HepG2 (cell line): Measurements from ENCODE around the gene RMI2. TPM values are rescaled to one million over a fixed set of nuclear protein-coding genes. Genes with fewer than 3 reads are reported as not detected.

Experiments used
- ATF4 ChIP-seq, 2 experiments: fragments of 450-650 bp in 1 of 2; sonication (generic) in 1 of 2; formaldehyde crosslinking; IDR thresholded peaks; 2 replicates each; pipeline versions ENCODE4 v1.5.0 to v1.8.0; 2020 to 2022; ENCODE audit warnings: mild to moderate bottlenecking in 1 of 2, missing genetic modification reagents in 1 of 2
- CEBPB ChIP-seq: IDR thresholded peaks from 2 replicates; pipeline ENCODE4 v1.6.1; 2011; ENCODE audit warnings: low read depth, low read length, improper control_type of control experiment, borderline replicate concordance
- CENPX ChIP-seq: sonication (generic); formaldehyde crosslinking; IDR thresholded peaks from 2 replicates; pipeline ENCODE4 v1.9.0; 2021; ENCODE audit warnings: mild to moderate bottlenecking, missing genetic modification reagents, moderate library complexity
- E2F2 ChIP-seq: sonication (generic); formaldehyde crosslinking; IDR thresholded peaks from 2 replicates; pipeline ENCODE4 v1.4.0; 2020; ENCODE audit warnings: missing genetic modification reagents, borderline replicate concordance
- HIC2 ChIP-seq: sonication (generic); formaldehyde crosslinking; IDR thresholded peaks from 2 replicates; pipeline ENCODE4 v1.9.0; 2022; ENCODE audit warnings: low read depth, missing genetic modification reagents
- RERE ChIP-seq: IDR thresholded peaks from 2 replicates; pipeline ENCODE4 v1.6.1; 2016; ENCODE audit warnings: low read depth, missing genetic modification reagents, missing compliant biosample characterization
- SRSF9 ChIP-seq: fragments of 200-400 bp; formaldehyde crosslinking; IDR thresholded peaks from 2 replicates; pipeline ENCODE4 v1.6.1; 2018; ENCODE audit warnings: borderline replicate concordance, mild to moderate bottlenecking, low read depth, low read length; ENCODE audit not compliant: insufficient read depth, poor library complexity, severe bottlenecking
- STAT6 ChIP-seq: sonication (generic); formaldehyde crosslinking; IDR thresholded peaks from 2 replicates; pipeline ENCODE4 v1.4.0; 2020; ENCODE audit warnings: missing genetic modification reagents, mild to moderate bottlenecking, borderline replicate concordance
- YEATS2 ChIP-seq: sonication (generic); formaldehyde crosslinking; IDR thresholded peaks from 2 replicates; pipeline ENCODE4 v1.4.0; 2020; ENCODE audit warnings: missing genetic modification reagents, borderline replicate concordance
- ZNF329 ChIP-seq: sonication (generic); formaldehyde crosslinking; IDR thresholded peaks from 2 replicates; pipeline ENCODE4 v1.9.0; 2021; ENCODE audit warnings: low read depth, mild to moderate bottlenecking, missing genetic modification reagents
- ZNF446 ChIP-seq: sonication (generic); formaldehyde crosslinking; IDR thresholded peaks from 2 replicates; pipeline ENCODE4 v1.5.0; 2020; ENCODE audit warnings: mild to moderate bottlenecking, missing genetic modification reagents
- ZNF484 ChIP-seq: sonication (generic); formaldehyde crosslinking; IDR thresholded peaks from 2 replicates; pipeline ENCODE4 v1.5.1; 2020; ENCODE audit warnings: mild to moderate bottlenecking, low read depth, missing genetic modification reagents, borderline replicate concordance
- ZNF713 ChIP-seq: sonication (generic); formaldehyde crosslinking; IDR thresholded peaks from 2 replicates; pipeline ENCODE4 v1.4.0; 2020; ENCODE audit warnings: mild to moderate bottlenecking, missing genetic modification reagents
- ZNF841 ChIP-seq: sonication (generic); formaldehyde crosslinking; IDR thresholded peaks from 2 replicates; pipeline ENCODE4 v1.8.1; 2023; ENCODE audit warnings: missing genetic modification reagents, borderline replicate concordance
- polyA plus RNA-seq, 8 experiments: library from polyadenylated mRNA; depleted of rRNA in 3 of 8; stranded (reverse) in 7 of 8; unstranded in 1 of 8; fragments of >200 nt; fragmentation: Illumina TruSeq in 4 of 8; extraction: Trizol in 4 of 8; gene quantifications; 2 replicates each; pipeline versions ENCODE4 v1.2.1 to v1.2.3, GENCODE V29; 2011 to 2016; ENCODE audit warnings: low read depth in 4 of 8, missing spikeins in 1 of 8, mixed read lengths in 1 of 8; ENCODE audit not compliant: insufficient read depth in 1 of 8
- total RNA-seq, 5 experiments: library from RNA; depleted of rRNA; stranded (reverse); fragments of >200 nt; fragmentation: Illumina TruSeq; extraction: Trizol; gene quantifications; 2 replicates each; pipeline ENCODE4 v1.2.3, GENCODE V29; 2016; ENCODE audit warnings: low read depth in 1 of 5

Gene RMI2
- total and polyA plus RNA-seq, 2 of the 13 experiments (the other 11 are each of a cell fraction or from before 2014, with no cell fraction given): 24.5 to 55.7 TPM

GRCh38 chr16:11306997-11307638 lies 38.1 kb upstream of the RMI2 start (continued):
- no peak for TF ChIP-seq ZNF484 (CRISPR knock-in tag)
- peak; percentile 100 for TF ChIP-seq CEBPB
- TF ChIP-seq CENPX: no peak
- no peak for TF ChIP-seq ZNF841 (CRISPR knock-in tag)
- TF ChIP-seq E2F2 (CRISPR knock-in tag): no peak
- TF ChIP-seq ZNF446 (CRISPR knock-in tag): no peak
- no peak for TF ChIP-seq SRSF9
- TF ChIP-seq ZNF713 (CRISPR knock-in tag): peak; percentile 81; the same call in 1 of the 2 replicates
- peak; percentile 65; the same call in 1 of the 2 replicates for TF ChIP-seq STAT6
- no peak; the same call in 1 of the 2 replicates for TF ChIP-seq RERE
- TF ChIP-seq HIC2 (CRISPR knock-in tag): no peak
- TF ChIP-seq ZNF329 (CRISPR knock-in tag): no peak
- peak in 1 of 2 experiments; percentile 46; a peak in 2 of 4 replicates for TF ChIP-seq ATF4 (CRISPR knock-in tag; IDR thresholded peaks at IDR 0.05)
- peak; percentile 82; the same call in 1 of the 2 replicates for TF ChIP-seq YEATS2
